ENCODE data around the gene MYO1F.

DNA sequence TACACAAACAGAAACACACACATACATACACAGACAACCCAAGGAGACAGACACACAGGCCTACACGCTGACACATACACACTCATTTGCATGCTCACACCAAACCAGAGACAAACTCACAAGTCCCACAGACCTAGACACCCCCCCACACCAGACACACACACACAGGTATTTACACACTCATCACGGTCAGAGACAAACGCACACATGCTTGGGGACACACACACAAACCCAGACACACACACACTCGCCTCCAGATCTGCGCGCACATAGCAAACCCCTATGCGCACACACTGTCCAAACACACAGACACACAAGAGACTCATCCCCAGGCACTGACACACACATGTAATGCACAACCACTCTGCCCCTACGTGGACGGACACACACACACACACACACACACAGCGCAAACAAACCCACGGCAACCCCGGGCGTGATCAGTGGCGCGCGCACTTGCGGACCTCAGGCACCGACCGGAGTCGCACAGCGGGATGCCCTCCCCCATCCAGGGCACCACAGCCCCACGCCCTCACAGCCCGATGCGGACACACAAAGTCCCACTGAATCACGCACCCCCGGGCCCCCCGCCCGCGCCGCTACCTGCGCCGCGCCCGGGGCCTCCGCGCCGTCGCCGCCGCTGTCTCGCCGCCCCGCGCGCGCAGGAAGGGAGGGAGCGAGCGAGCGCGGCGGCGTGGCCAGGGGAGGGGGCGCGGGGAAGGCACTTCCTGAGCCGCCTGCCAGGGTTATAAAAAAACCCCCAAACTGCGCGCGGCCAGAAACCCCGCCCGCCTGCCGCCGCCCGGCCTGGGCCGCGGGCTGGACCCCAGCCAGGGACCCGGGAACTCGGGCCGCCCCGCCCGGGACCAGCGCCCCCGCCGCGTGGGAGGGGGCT is 33.0 kb upstream of the MYO1F start, which contains the start of gene ADAMTS10:
- no peak for TF ChIP-seq POLR2A (IDR thresholded peaks at IDR 0.05)
- TF ChIP-seq, protein P1, sequence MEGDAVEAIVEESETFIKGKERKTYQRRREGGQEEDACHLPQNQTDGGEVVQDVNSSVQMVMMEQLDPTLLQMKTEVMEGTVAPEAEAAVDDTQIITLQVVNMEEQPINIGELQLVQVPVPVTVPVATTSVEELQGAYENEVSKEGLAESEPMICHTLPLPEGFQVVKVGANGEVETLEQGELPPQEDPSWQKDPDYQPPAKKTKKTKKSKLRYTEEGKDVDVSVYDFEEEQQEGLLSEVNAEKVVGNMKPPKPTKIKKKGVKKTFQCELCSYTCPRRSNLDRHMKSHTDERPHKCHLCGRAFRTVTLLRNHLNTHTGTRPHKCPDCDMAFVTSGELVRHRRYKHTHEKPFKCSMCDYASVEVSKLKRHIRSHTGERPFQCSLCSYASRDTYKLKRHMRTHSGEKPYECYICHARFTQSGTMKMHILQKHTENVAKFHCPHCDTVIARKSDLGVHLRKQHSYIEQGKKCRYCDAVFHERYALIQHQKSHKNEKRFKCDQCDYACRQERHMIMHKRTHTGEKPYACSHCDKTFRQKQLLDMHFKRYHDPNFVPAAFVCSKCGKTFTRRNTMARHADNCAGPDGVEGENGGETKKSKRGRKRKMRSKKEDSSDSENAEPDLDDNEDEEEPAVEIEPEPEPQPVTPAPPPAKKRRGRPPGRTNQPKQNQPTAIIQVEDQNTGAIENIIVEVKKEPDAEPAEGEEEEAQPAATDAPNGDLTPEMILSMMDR (IDR thresholded peaks at IDR 0.05), result no peak
